ENCODE results near the gene LRFN2.

GRCh38 chr6:40419377-40419776, 167.8 kb downstream of the LRFN2 start:
- TF ChIP-seq REST (IDR thresholded peaks at IDR 0.05; ENCODE audit: unreplicated experiment) (no peak), CTCF (conservative IDR thresholded peaks at IDR 0.05; ENCODE audit: low read depth in 2 of 2) (no peak)

All from GM23338 (cell line).